H7 (cell line): Measurements from ENCODE around the gene PHACTR2. TPM values are rescaled to one million over a fixed set of nuclear protein-coding genes. Genes with fewer than 3 reads are reported as not detected.

Experiments used
- DNase-seq: peaks from one replicate; pipeline ENCODE4 v3.0.0; 2012
- H3K27me3 ChIP-seq: 2 replicates; pipeline ENCODE4 v1.6.0; 2011; ENCODE audit warnings: mild to moderate bottlenecking, low read length; ENCODE audit not compliant: control insufficient read depth, insufficient read depth
- H3K36me3 ChIP-seq: replicated peaks from 2 replicates; pipeline ENCODE4 v1.5.1; 2011; ENCODE audit warnings: low read length; ENCODE audit not compliant: control insufficient read depth, insufficient read depth
- H3K4me3 ChIP-seq: 2 replicates; pipeline ENCODE4 v1.5.1; 2011; ENCODE audit warnings: low read depth, mild to moderate bottlenecking, control low read depth, low read length, moderate library complexity; ENCODE audit not compliant: insufficient read depth
- total RNA-seq: library from RNA; depleted of rRNA; stranded (reverse); fragments of >200 nt; shearing (Covaris generic); gene quantifications from 2 replicates; pipeline ENCODE4 v1.2.3, GENCODE V29; 2014

Gene PHACTR2
- total RNA-seq, 1 experiment from 2014 or later = 35.1 TPM

DNA sequence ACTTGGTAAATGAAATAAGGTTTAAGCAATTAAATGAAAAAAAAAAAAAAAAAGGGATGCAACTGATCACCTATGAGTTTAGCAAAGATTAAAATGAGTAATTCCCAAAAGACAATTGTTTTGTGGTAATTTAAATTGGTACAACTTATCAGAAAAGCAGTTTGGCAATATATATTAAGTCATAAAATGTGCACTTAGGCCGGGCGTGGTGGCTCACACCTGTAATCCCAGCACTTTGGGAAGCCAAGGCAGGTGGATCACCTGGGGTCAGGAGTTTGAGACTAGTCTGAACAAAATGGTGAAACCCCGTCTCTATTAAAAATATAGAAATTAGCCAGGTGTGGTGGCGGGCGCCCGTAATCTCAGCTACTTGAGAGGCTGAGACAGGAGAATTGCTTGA lies 7.9 kb downstream of the PHACTR2 start:
- Histone ChIP-seq H3K4me3 (no peak overlapping the region), H3K36me3 (no peaks in the 10 kb centered on the region), H3K27me3 (no peaks in the 10 kb centered on the region)
- DNase-seq = no peak

- Histone ChIP-seq H3K4me3 (no peak overlapping the region), H3K36me3 (no peaks in the 10 kb centered on the region)
- DNase-seq = no peak
Observed at GRCh38 chr6:143687591-143687990, 9.8 kb downstream of the PHACTR2 start.

GRCh38 chr6:143688681-143689080 lies 10.9 kb downstream of the PHACTR2 start:
- Histone ChIP-seq H3K36me3 (no peaks in the 10 kb centered on the region), H3K4me3 (no peak overlapping the region), H3K27me3 (no peaks in the 10 kb centered on the region)
- DNase-seq = no peak

More at GRCh38 chr6:143687591-143687990, 9.8 kb downstream of the PHACTR2 start:
- no peaks in the 10 kb centered on the region for H3K27me3 ChIP-seq

GRCh38 chr6:143689852-143690251 lies 12.1 kb downstream of the PHACTR2 start:
- no peak overlapping the region for H3K4me3 ChIP-seq

DNA sequence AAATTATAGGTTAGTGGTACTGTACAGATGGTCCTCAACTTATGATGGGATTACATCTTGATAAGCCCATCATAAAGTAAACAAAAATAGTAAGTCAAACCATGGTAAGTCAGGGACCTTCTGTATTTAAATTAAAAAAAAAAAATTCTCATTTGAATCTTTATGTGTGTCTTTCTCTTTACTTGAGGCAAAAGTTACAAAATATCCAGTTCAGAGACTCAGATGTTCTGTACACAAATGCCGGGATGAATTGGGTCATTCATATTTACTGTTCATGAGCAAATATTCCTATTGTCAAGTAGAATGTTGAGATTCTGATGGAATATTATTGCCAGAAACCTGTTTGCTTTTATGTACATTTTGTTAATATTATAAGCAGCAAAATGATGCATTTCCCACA lies 13.4 kb downstream of the PHACTR2 start:
- Histone ChIP-seq H3K36me3 (no peaks in the 10 kb centered on the region), H3K4me3 (no peak overlapping the region), H3K27me3 (no peaks in the 10 kb centered on the region)
- DNase-seq = no peak

More at GRCh38 chr6:143689852-143690251, 12.1 kb downstream of the PHACTR2 start:
- DNase-seq = no peak
- Histone ChIP-seq H3K27me3 (no peaks in the 10 kb centered on the region), H3K36me3 (no peaks in the 10 kb centered on the region)

DNA sequence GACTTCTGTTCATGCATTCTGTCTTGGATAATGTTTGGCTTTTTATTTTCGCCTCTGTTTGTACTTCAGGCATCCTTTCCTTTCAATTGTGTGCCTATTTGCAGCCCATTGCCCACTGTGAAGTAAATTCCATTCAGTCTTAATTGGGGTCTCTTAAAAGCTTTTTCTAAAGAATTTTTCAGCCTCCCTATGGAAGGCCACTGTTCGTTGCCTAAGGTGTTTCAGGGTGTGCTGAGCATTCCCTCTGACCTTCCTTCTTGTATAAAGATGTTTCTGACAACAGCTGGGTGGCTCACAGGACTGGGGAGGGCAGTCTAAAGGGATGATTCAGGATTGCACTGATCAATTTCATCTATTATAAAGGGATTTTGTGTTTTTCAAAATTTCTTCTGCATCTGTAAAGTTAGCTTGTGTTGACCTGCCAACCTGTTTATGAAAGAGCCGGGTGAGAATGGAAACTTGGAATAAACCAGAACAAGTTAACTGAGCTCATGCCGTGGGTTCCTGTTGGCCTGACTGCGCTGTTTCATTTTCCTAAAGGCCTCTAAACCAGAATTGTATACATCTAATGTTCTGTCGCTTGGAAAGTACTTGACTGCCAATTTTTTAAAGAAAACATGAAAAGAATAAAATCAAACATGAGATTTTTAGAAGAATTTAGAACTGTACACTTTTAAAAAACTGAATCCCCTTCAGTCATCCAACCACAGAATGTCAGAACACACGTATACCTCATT lies 14.3 kb downstream of the PHACTR2 start:
- DNase-seq = no peak
- Histone ChIP-seq H3K4me3 (no peak overlapping the region), H3K27me3 (no peaks in the 10 kb centered on the region), H3K36me3 (no peaks in the 10 kb centered on the region)

DNA sequence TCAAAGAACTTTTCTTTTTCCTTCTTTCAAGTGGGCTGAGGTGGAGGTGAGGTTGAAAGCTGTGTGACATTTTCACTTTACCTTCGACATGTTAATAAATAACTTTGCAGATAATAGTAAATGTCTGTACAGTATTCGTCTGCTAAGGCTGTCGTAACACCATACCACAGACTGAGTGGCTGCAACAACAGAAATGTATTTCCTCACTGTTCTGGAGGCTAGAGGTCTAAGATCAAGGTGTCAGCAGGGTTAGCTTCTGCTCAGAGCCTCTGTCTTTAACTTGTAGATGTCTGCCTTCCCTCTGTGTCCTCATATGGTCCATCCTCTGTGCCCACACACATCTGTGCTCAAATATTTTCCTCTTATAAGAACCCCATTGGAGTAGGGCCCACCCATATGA lies 14.9 kb downstream of the PHACTR2 start:
- H3K27me3 ChIP-seq = no peaks in the 10 kb centered on the region
- no peaks in the 10 kb centered on the region for H3K36me3 ChIP-seq
- no peak overlapping the region for H3K4me3 ChIP-seq
- no peak for DNase-seq

DNA sequence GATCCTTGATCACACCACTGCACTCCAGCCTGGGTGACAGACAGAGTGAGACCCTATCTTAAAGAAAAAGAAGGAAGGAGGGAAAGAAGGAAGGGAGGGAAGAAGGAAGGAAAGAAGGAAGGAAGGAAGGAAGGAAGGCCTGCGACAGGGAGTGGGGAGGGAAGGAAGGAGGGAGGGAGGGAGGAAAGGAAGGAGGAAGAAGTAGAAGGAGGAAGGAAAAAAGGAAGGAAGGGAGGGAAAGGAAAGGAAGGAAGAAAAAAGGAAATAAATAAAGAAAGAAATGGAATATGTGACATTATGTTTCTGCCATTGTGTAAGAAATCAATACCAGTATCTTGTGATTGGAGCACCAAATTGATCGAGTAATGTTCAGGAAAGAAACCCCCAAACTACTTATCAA lies 16.2 kb downstream of the PHACTR2 start:
- no peak for DNase-seq
- H3K4me3 ChIP-seq = no peak overlapping the region
- no peaks in the 10 kb centered on the region for H3K27me3 ChIP-seq
- no peaks in the 10 kb centered on the region for H3K36me3 ChIP-seq

DNA sequence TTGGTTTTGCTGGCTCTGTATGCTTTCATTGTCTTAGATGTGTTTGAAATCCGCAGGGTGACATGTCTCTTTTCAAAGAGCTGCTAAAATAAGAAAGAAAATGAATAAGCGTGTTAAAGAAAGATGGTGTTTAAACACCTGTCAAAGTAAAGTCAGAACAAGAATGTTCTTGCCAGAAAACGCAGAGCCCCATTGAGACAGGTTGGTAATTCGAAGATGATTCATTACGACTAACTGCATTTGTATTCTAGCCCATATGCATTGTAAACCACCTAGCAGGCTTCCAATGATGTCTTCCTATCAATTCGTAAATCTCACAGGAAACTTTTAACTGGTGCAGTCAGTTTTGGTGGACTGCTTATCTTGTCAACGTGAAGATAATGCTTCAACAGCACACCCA lies 16.8 kb downstream of the PHACTR2 start:
- DNase-seq = no peak
- H3K27me3 ChIP-seq = no peaks in the 10 kb centered on the region
- H3K4me3 ChIP-seq = no peak overlapping the region
- no peaks in the 10 kb centered on the region for H3K36me3 ChIP-seq

DNA sequence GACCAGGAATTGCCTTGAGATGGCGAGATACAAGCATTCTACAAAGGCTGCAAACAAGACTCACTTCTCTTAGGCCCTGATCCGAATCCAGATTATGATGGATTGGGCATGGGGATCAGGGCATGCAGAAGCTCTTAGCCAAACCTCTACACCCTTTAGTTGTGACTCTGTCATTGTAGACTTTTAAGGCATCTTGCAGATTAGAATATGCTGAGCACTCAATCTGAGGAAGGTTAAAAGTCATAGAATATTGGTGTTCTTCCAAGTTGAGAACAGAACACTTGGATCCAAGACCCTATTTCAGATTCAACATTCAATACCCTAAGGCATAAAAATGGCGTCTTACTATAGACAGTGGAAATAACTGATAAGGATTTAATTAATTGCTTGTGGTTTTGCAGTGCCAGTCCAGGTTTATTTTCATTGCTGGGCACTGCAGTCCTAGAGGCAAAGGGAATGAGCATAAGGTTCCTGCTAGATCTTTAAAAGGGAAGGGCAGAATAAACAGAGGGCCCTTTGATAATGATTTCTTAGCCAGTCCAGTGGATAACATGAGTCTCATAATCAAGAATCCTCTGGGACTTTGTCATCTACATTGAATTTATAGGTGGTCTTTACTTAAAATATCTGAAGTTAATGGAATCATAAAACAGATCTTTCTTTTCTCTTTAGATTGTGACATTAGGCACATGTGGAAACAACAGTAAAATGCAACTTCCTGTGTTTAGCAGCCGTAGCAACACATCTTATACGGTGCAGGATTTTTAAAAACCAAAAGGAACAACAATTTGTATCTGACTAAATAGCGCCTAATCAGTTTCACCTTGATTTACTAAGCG lies 17.6 kb downstream of the PHACTR2 start:
- no peak for DNase-seq
- H3K27me3 ChIP-seq = no peaks in the 10 kb centered on the region
- no peaks in the 10 kb centered on the region for H3K36me3 ChIP-seq
- no peak overlapping the region for H3K4me3 ChIP-seq

- Histone ChIP-seq H3K36me3 (no peaks in the 10 kb centered on the region), H3K4me3 (no peak overlapping the region), H3K27me3 (no peaks in the 10 kb centered on the region)
- DNase-seq = no peak
Observed at GRCh38 chr6:143695969-143696663, 18.4 kb downstream of the PHACTR2 start.

DNA sequence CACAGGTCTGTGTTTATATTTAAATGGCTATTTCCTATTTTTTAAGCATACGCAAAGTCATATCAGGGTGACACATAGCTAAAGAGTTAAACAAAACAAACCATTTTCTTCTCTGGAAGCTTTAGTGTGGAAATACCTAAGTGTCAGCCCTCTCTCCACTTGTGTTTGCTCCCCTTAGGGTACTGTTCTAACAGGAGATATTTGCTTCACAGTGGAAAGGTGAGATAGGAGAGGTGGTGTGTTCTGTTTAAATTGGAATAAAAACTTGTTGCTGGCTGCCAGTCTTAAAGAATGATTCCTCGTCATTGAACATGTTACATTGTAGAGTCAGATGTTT lies 18.9 kb downstream of the PHACTR2 start:
- Histone ChIP-seq H3K4me3 (no peak overlapping the region), H3K27me3 (no peaks in the 10 kb centered on the region), H3K36me3 (no peaks in the 10 kb centered on the region)
- no peak for DNase-seq

- no peaks in the 10 kb centered on the region for H3K27me3 ChIP-seq
- DNase-seq = no peak
- H3K4me3 ChIP-seq = no peak overlapping the region
- H3K36me3 ChIP-seq = no peaks in the 10 kb centered on the region
Observed at GRCh38 chr6:143697076-143697800, 19.5 kb downstream of the PHACTR2 start.

DNA sequence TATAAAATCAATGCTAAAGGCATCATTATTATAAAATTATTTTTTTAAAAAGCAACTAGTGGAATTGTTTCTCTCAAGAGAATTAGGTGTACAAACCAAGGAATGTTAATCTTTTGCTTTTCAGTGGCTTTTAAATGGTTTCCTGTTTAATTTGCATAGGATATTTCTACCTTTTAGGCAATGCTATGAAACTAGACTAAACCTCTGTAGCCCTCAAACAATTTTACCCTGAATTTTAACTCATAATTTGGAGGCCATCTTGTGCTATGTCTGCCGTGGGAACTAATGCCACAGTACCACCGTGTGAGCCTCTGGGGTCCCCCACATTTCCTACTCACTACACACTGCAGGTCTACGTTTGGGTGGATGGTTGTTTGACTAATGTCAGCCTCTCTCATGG lies 20.6 kb downstream of the PHACTR2 start:
- no peaks in the 10 kb centered on the region for H3K27me3 ChIP-seq
- no peak overlapping the region for H3K4me3 ChIP-seq
- H3K36me3 ChIP-seq = no peaks in the 10 kb centered on the region
- DNase-seq = no peak
